Immature natural killer cell (primary cell): ENCODE data around the gene TNFRSF13B. TPM values are rescaled to one million over a fixed set of nuclear protein-coding genes. Genes with fewer than 3 reads are reported as not detected.

Experiments used
- DNase-seq, 3 donors: peaks; one replicate each; pipeline ENCODE4 v3.0.0; 2022; ENCODE audit warnings: mixed read lengths in 1 of 3
- H3K27ac Mint-ChIP-seq, 6 donors: one replicate each; pipeline ENCODE4 v1.8.0; 2020; ENCODE audit warnings: mixed read lengths in 6 of 6, mild to moderate bottlenecking in 5 of 6, inconsistent platforms in 4 of 6, moderate library complexity in 3 of 6
- H3K27me3 Mint-ChIP-seq, 3 donors: one replicate each; pipeline ENCODE4 v1.8.0; 2020 to 2021; ENCODE audit warnings: low read depth in 3 of 3, mild to moderate bottlenecking in 3 of 3, mixed read lengths in 3 of 3, moderate library complexity in 3 of 3, inconsistent platforms in 1 of 3
- H3K36me3 Mint-ChIP-seq, 3 donors: one replicate each; pipeline ENCODE4 v1.8.0; 2020; ENCODE audit warnings: mixed read lengths in 3 of 3, inconsistent platforms in 2 of 3, mild to moderate bottlenecking in 2 of 3
- H3K4me1 Mint-ChIP-seq, 2 donors: one replicate each; pipeline ENCODE4 v1.8.0; 2020; ENCODE audit warnings: inconsistent platforms in 2 of 2, mild to moderate bottlenecking in 2 of 2, mixed read lengths in 2 of 2, moderate library complexity in 1 of 2
- H3K4me3 Mint-ChIP-seq, 5 donors: one replicate each; pipeline ENCODE4 v1.8.0; 2020; ENCODE audit warnings: mild to moderate bottlenecking in 5 of 5, mixed read lengths in 5 of 5, inconsistent platforms in 3 of 5, moderate library complexity in 3 of 5
- H3K9me3 Mint-ChIP-seq, 6 donors: one replicate each; pipeline ENCODE4 v1.8.0; 2020; ENCODE audit warnings: mild to moderate bottlenecking in 6 of 6, mixed read lengths in 6 of 6, inconsistent platforms in 4 of 6, moderate library complexity in 3 of 6
- polyA plus RNA-seq, 3 donors: library from polyadenylated mRNA; unstranded; fragments of 300-500 nt; fragmentation: Illumina TruSeq; gene quantifications; one replicate each; pipeline ENCODE4 v1.2.3, GENCODE V29; 2021

Gene TNFRSF13B
- polyA plus RNA-seq, 3 donors from 2014 or later: not detected

DNA sequence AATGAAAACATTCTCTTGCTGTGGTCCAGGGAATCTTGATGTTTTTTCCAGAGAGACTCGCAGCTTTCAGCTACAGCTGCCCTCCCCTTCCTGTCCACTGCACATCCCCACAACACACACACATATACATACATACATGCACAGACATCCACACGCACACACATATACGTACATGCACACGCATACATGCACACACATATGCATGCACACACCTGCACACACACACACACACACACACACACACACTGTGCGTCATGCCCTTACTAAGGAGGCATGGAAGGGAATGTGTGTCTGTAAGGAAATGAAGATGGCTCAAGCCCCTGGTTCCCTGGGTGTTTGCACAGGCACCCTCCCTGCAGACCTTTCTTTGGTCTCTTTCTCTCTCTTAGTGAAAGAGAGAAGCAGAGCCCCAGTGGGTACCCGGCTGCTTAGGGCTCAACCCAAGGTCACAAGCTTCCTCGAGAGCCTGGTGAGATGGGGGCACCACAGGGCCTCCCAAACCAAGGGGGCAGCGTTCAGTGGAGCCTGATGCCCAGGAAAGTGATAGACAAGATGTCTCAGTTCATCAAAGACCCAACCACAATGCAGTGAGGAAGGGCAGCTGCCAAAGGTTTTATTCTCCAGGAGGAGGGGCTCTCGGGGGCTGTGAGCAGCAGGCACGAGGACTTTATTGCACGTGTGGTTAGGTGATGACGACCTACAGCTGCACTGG is 33.3 kb downstream of the TNFRSF13B start:
- Mint-ChIP-seq H3K4me3 (no peak overlapping the region), H3K4me1 (no peaks in the 10 kb centered on the region), H3K9me3 (no peaks in the 10 kb centered on the region), H3K27me3 (no peaks in the 10 kb centered on the region), H3K27ac (no peak overlapping the region), H3K36me3 (no peaks in the 10 kb centered on the region)
- DNase-seq: no peak

DNA sequence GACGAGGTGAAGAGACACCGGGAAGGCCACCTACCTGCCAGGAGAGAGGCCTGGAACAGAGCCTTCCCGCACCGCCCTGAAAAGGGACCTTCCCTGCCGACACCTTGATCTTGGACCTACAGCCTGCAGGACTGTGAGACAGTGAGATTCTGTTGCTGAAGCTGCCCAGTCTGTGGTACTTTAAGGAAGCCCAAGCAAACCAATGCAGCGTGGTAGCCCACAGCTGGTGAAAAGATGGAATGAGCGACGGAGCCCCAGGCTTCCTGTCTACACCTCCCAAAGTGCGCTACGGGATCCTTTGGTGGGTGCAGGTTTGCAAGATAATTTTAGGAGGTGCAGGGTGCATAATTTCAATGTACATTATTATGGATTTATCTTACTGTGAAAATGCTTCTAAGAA is 33.9 kb downstream of the TNFRSF13B start:
- Mint-ChIP-seq H3K4me3 (no peak overlapping the region), H3K4me1 (no peaks in the 10 kb centered on the region), H3K27ac (no peak overlapping the region), H3K9me3 (no peaks in the 10 kb centered on the region), H3K27me3 (no peaks in the 10 kb centered on the region), H3K36me3 (no peaks in the 10 kb centered on the region)
- DNase-seq: no peak

DNA sequence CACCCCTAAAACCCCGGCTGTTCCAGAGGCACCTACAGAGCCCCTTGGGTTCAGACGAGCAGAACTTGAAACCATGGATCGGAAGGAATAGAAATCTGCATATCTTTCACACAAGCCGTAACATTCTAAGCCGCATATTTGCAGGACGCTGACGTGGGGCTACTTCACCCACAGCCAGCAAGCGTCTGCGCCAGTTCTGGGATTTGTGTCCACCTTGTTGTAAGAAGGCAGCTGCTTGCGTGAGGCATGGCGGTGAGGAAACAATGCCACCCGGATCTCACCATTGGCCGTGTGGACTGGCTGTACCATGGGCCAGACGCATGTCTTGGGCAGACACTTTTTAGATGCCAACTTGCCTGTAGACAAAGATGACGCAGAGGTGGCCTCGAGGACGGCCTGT is 34.5 kb downstream of the TNFRSF13B start:
- Mint-ChIP-seq H3K4me3 (no peak overlapping the region), H3K27me3 (no peaks in the 10 kb centered on the region), H3K9me3 (no peaks in the 10 kb centered on the region), H3K36me3 (no peaks in the 10 kb centered on the region), H3K4me1 (no peaks in the 10 kb centered on the region), H3K27ac (no peak overlapping the region)
- no peak for DNase-seq

DNA sequence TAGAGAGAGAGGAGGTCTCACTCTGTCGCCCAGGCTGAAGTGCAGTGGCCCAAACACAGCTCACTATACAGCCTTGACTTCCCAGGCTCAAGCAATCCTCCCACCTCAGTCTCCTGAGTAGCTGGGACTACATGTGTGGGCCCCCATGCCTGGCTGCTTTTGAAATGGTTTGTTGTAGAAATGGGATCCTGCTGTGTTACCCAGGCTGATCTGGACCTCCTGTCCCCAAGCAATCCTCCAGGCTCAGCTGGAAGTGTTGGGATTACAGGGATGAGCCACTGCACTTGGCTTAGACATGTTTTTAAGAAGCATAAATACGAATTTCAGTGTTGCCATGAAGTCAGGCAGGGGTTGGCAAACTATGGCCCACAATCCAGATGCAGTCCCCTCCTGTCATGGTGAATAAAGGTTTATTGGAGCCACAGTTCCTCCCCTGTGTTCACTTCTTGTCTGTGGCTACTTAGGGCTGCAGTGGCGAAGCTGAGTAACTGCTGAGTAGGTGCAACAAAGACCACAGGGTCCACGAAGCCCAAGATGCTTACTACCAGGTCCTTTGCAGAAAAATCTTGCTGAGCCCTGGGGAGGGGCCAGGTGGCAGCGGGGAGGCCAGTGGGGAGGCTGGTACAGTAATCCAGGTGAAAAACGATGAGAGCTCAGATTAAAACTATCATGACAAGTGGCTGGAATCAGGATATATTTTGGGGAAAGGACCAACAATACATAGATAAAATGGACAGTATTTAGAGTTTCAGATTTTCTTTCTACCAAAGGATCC is 35.2 kb downstream of the TNFRSF13B start:
- no peak for DNase-seq
- H3K27ac Mint-ChIP-seq: no peak overlapping the region
- no peaks in the 10 kb centered on the region for H3K4me1 Mint-ChIP-seq
- H3K4me3 Mint-ChIP-seq: no peak overlapping the region
- no peaks in the 10 kb centered on the region for H3K36me3 Mint-ChIP-seq
- H3K9me3 Mint-ChIP-seq: no peaks in the 10 kb centered on the region
- H3K27me3 Mint-ChIP-seq: no peaks in the 10 kb centered on the region

DNA sequence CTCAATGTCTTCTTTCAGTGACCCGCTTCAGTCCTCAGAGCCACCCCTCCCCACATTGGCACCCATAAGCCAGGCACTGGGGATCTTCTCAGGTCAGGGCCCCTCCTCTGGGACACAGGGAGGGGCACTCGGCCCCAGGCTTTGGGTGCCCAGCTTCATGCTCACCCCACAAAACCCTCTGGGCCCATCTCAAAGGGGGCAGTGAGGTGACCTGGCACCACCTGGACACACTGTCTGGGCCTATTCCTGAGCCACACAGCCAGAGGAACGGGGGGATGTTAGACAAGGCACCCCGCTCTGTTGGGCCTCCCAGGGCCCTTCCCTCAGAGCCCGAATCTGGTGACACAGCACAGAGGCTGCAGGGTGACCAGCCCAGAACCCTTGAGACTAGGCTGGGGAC is 36.1 kb downstream of the TNFRSF13B start:
- H3K4me1 Mint-ChIP-seq: no peaks in the 10 kb centered on the region
- H3K36me3 Mint-ChIP-seq: no peaks in the 10 kb centered on the region
- H3K9me3 Mint-ChIP-seq: no peaks in the 10 kb centered on the region
- H3K27ac Mint-ChIP-seq: no peak overlapping the region
- no peaks in the 10 kb centered on the region for H3K27me3 Mint-ChIP-seq
- H3K4me3 Mint-ChIP-seq: no peak overlapping the region
- no peak for DNase-seq

DNA sequence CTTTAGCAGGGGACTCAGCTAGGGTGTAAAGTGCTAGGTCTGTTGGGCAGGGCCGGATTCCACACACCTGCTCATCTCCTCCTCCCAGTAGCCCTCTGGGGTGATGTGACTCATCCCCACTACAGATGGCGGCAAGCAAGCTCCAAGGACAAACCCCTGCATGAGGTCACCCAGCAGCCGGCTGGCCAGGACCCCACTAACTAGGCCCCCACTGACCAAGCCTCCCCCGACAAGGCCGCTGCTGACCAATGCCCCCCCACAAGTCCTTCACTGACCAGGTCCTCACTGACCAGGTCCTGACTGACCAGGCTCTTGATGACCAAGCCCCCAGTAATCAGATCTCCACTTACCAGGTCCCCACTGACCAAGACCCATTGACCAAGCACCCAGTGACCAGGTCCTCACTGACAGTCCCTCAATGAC is 36.7 kb downstream of the TNFRSF13B start:
- DNase-seq: no peak
- Mint-ChIP-seq H3K27me3 (no peaks in the 10 kb centered on the region), H3K4me1 (no peaks in the 10 kb centered on the region), H3K36me3 (no peaks in the 10 kb centered on the region), H3K27ac (no peak overlapping the region), H3K9me3 (no peaks in the 10 kb centered on the region), H3K4me3 (no peak overlapping the region)

DNA sequence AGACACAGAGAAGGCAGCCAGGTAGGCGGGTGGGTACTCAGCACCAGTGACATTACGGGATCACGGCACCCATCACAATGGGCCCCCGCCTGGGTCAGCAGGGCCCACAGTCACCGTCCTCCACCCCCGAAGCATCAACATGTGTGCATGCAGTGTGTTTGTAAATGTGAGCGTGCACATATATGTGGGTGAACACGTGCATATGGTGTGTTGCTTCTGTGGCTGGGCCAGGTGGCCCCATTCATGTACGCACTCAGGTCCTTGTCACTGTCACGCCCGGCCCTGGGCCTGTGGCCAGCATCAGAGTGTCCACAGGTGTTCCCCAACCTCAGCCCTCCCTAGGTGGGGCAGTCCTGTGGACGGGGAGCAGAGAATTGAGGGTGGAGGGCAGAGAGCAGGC is 37.1 kb downstream of the TNFRSF13B start:
- no peaks in the 10 kb centered on the region for H3K27me3 Mint-ChIP-seq
- no peaks in the 10 kb centered on the region for H3K36me3 Mint-ChIP-seq
- H3K4me1 Mint-ChIP-seq: no peaks in the 10 kb centered on the region
- H3K4me3 Mint-ChIP-seq: no peak overlapping the region
- no peaks in the 10 kb centered on the region for H3K9me3 Mint-ChIP-seq
- DNase-seq: no peak
- H3K27ac Mint-ChIP-seq: no peak overlapping the region

DNA sequence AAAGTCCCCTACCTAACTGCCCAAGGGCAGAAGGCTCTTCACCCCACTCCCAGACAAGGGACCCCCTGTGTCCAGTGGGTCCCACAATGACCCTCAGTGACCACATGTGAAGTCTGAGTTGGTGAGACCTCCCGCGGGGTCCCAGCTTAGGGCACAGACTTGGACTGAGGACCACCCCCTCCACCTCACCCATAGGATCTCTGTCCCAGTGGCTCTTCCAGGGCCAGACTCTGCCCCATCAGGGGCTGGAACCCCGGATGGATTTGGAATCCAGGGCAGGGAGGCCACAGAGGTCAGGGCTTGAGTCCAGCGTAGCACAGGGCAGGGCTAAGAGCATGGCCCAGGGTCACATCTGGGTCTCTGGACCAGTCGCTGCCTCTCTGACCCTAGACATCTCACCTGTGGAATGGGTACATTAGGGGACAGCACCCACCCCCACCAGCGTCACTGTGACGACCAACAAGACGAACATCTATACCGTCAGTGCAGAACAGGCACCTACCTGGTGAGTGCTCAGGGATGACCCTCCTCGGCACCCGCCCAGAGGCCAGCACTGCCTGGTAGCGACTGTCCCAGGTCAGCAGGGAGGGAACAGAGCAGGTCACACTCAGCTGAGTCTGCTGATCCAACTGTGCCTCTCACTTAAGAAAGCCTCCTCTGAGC is 37.7 kb downstream of the TNFRSF13B start:
- no peaks in the 10 kb centered on the region for H3K9me3 Mint-ChIP-seq
- H3K27ac Mint-ChIP-seq: no peak overlapping the region
- H3K4me1 Mint-ChIP-seq: no peaks in the 10 kb centered on the region
- no peak overlapping the region for H3K4me3 Mint-ChIP-seq
- no peaks in the 10 kb centered on the region for H3K36me3 Mint-ChIP-seq
- no peak for DNase-seq
- no peaks in the 10 kb centered on the region for H3K27me3 Mint-ChIP-seq

DNA sequence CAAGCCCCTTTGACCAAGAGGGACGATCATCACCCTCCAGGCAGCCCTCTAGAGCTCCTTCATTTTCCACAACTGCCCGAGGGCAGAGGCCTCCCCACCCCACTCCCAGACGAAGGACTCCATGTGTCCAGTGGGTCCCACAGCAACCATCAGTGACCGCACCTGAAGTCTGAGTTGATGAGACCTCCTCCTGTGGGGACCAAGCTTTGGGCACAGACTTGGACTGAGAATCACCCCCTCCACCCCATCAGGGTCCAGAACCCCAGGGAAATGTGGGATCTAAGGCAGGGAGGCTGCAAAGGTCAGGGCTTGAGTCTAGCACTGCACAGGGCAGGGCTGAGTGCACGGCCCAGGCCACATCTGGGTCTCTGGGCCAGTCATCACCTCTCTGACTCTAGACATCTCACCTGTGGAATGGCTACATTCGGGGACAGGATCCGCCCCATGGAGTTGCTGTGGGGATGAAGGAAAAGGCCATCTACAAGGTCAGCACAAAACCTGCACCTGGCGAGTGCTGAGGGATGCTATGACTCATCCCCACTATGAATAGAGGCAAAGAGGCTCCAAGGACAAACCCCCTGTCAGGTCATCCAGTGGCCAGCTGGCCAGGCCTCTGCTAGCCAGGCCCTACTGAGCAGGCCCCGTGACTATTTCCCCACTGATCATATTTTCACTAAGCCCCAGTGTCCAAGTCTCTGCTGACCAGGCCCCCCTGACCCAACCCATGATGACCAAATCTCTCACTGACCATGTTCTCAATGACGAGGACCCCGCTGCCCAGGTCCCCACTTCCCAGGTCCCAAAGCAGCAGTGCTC is 38.4 kb downstream of the TNFRSF13B start:
- no peak for DNase-seq
- Mint-ChIP-seq H3K27ac (no peak overlapping the region), H3K9me3 (no peaks in the 10 kb centered on the region), H3K4me3 (no peak overlapping the region), H3K36me3 (no peaks in the 10 kb centered on the region), H3K4me1 (no peaks in the 10 kb centered on the region), H3K27me3 (no peaks in the 10 kb centered on the region)

DNA sequence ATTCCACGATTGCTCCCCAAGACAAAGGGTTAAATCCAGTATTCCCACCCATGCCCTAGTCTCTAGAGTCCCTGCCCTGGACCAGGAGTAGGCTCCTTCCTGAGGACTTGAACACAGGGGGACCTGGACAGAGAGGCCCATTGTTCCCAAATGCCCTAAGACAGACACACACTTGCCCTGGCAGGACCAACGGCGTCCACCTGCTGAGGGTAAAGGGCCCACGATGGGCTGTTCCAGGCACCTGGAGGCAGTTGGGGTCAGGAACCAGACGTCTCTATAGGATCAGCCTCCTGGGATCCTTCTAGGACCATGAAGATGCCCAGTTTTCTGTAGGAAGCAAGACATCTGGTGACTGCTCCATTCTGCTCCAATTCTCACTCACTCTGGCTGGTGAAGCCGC is 39.3 kb downstream of the TNFRSF13B start:
- H3K4me1 Mint-ChIP-seq: no peaks in the 10 kb centered on the region
- H3K27ac Mint-ChIP-seq: no peak overlapping the region
- H3K4me3 Mint-ChIP-seq: no peak overlapping the region
- no peak for DNase-seq
- no peaks in the 10 kb centered on the region for H3K36me3 Mint-ChIP-seq
- H3K27me3 Mint-ChIP-seq: no peaks in the 10 kb centered on the region
- no peaks in the 10 kb centered on the region for H3K9me3 Mint-ChIP-seq

DNA sequence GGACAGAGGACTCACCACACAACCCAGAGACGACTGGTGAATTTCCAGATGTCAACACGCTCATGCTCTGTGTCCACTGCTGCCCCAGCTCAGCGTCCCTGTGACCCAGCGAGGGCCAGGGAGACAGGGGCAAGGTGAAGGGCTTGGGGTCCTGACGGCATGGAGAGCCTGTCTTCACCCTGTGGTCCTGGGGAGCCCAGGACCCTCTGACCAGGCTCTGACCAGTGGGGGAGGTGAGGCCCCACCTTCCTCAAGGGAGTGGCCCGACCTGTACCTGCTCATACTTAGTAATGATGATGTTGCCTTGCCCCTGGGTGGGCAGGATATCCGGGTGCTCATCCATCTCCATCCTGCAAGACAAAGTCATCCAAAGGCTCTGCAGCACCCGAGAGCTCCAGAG is 39.8 kb downstream of the TNFRSF13B start:
- DNase-seq: no peak
- Mint-ChIP-seq H3K27ac (no peak overlapping the region), H3K4me3 (no peak overlapping the region), H3K4me1 (no peaks in the 10 kb centered on the region), H3K27me3 (no peaks in the 10 kb centered on the region), H3K36me3 (no peaks in the 10 kb centered on the region), H3K9me3 (no peaks in the 10 kb centered on the region)

DNA sequence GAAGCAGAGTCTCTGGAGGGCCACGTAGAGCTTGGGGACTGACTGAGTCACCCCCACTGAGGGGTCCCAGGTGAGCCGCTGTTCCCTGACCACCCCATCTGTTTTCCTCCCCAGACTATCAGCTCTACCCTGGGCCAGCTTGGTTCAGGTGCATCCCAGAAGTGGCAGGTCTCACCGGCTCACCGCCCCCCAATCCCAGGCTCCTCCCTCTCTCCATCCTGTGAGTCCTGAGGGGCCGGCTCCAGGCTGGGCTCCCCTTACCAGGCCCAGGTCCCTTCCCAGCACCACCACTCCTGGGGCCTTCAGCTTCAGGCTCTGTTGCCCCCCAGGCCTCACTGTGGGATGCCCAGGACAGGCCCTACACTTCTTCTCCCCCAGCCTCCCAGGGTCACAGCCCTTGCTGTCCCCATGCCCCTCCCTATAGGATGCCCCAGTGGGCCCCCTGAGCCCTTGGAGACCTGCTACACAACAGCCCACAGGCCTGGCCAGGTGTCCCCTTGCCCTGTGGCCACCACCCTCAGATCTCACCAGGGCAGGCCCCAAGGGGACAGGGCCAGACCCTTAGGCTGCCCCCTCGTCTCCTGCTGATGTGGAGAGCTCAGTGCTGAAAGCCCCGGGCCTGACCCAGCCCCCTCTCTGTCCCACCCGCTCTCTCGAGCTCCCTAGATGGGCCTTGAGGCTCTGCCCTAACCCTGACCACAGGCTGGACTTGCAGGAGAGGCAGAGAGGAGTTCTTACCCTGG is 40.4 kb downstream of the TNFRSF13B start:
- Mint-ChIP-seq H3K27me3 (no peaks in the 10 kb centered on the region), H3K36me3 (no peaks in the 10 kb centered on the region), H3K9me3 (no peaks in the 10 kb centered on the region), H3K27ac (no peak overlapping the region), H3K4me3 (no peak overlapping the region), H3K4me1 (no peaks in the 10 kb centered on the region)
- no peak for DNase-seq

DNA sequence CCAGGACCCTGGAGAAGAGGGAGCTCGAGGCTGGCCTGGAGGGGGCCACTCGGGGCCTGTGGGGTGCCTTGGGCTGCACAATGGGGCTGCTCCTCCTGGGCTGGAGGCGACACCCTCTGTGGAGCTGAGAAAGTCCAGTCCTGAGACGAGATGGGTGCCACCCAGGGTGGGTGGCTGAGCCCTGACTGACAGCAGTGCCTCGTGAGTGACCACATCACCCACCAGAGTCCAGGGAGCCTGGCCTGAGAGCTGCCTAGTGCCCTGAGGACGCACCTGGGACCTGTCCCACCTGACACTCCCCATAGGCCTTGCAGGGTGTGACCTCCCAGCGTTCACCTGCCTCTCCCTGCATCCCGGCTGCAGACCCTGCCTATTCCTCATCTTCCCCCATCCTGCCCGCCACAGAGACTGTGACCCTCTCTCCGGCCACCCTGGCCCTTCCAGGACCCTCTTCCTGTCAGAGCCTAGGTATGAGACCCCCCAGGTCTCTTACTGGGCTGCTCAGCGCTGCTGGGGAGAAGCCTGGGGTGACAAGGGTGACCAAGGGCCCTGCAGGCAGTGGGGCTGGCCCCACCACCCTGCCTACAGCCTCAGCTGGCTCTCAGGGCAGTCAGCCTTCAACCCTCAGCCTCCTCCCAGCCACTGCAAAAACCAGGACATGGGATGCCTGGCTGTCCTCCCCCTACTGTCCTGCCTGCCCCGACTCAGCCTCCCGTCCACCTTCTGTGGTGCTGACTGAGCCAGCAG is 41.2 kb downstream of the TNFRSF13B start:
- H3K4me1 Mint-ChIP-seq: no peaks in the 10 kb centered on the region
- H3K4me3 Mint-ChIP-seq: no peak overlapping the region
- no peaks in the 10 kb centered on the region for H3K36me3 Mint-ChIP-seq
- DNase-seq: no peak
- H3K9me3 Mint-ChIP-seq: no peaks in the 10 kb centered on the region
- H3K27me3 Mint-ChIP-seq: no peaks in the 10 kb centered on the region
- H3K27ac Mint-ChIP-seq: no peak overlapping the region
